Suppressor macrophage (primary cell): ENCODE measurements around the gene FANCD2.
"Not testable (repeated sequence)": the region's sequence is repeated elsewhere in the genome, so short reads cannot be mapped to it uniquely, and the experiment has no call there.

Experiments used
- DNase-seq, 4 experiments: peaks; one replicate each; pipeline ENCODE4 v3.0.0-alpha.2; 2020 to 2022

FANCD2 gene

GRCh38 chr3:10015461-10015904, 10.8 kb upstream of the FANCD2 start:
- peak; percentile 95 to 97 (median 96) for DNase-seq

GRCh38 chr3:10017636-10018292, 8.5 kb upstream of the FANCD2 start:
- peak in 3 of 4 experiments; percentile 14 to 39 (median 30) for DNase-seq

GRCh38 chr3:10018806-10019205, 7.4 kb upstream of the FANCD2 start:
- not testable (repeated sequence) for DNase-seq

GRCh38 chr3:10019326-10019725, 6.9 kb upstream of the FANCD2 start:
- DNase-seq: no peak

GRCh38 chr3:10021856-10022775, 4.1 kb upstream of the FANCD2 start:
- DNase-seq: no peak

DNA sequence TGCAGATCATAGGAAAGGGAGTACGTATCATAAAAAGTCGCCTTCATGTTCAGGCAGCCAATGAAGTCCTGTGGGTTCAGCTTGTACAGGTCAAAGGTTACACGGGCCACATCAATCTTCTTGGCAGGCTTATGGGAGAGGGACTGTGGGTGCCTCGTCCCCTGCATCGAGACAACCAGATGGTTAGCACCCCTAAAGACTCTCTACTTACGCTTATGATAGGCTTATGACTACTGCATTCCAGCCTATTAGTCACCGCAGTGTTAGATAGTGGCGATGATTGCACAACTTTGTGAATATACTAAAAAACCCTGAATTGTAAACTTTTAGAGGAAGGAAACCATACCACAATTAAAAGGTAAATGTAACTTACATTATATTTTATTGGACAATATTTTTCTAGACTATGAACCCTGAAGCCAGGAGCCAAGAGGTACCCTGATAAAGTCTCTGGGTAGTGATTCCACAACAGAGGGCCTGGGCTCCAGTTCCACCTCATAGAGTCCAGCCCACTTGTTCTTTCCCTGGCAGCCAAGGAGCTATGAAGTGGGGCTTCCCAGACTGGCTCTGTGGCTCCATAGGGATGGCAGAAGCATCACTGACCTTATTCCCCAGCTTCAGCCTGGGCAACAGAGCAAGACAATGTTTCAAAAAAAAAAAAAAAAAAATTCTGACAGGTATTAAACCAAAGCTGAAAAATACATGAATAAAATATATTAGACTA, 2.5 kb upstream of the FANCD2 start:
- DNase-seq: peak; percentile 17 to 56 (median 36)

GRCh38 chr3:10025205-10026083, 793 bp upstream of the FANCD2 start:
- peak in 2 of 4 experiments; percentile 2 to 7 for DNase-seq

DNA sequence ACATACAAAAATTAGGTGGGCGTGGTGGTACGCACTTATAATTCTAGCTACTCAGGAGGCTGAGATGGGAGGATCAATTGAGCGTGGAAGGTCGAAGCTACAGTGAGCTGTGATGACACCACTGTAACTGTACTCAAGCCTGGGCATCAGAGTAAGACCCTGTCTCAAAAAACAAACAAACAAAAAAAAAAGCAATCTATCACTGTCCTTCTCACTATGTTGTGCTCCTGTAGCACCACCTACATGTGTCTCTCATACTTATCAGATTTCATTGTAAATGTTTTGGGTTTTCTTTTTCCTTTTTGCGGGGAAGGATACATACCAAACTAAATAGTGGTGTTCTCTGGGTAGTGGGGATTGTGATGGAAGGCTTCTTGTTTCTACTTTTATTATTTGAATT, 14.8 kb downstream of the FANCD2 start:
- DNase-seq: no peak

DNA sequence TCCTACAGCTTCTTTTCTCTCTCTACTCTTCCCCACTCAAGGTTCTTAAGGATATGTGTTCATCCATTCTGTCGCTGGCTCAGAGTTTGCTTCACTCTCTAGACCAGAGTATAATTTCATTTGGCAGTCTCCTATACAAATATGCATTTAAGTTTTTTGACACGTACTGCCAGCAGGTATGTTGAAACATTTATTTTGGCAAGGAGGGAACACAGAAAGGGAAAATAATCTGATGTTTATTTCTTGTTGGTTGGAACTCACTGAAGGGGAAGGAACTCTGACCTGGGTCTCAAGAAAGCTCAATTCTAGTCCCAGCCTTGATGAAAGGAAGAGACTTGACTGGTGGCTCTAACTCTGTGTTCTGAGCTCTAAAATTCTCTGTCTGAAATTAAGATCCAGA, 21.6 kb downstream of the FANCD2 start:
- no peak for DNase-seq

GRCh38 chr3:10053054-10053453, 26.8 kb downstream of the FANCD2 start:
- not testable (repeated sequence) for DNase-seq

DNA sequence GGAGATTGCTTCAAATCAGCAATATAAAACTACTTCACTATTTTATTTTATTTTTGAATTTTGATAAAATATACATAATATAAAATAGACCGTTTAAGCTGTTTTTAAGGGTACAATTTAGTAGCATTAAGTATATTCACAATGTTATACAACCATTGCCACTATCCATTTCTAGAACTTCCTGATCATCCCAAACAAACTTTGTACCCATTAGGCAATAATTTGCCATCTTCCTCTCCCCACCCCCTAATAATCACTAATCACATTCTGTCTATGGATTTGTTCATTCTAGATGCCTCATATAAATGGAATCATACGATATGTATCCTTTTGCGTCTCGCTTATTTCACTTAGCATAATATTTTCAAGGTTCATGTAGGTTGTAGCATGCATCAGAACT, 28.9 kb downstream of the FANCD2 start:
- DNase-seq: no peak

- DNase-seq: not testable (repeated sequence)
Measured at GRCh38 chr3:10070077-10070476, 43.8 kb downstream of the FANCD2 start.

- no peak for DNase-seq
Measured at GRCh38 chr3:10074666-10075065, 48.4 kb downstream of the FANCD2 start.

DNA sequence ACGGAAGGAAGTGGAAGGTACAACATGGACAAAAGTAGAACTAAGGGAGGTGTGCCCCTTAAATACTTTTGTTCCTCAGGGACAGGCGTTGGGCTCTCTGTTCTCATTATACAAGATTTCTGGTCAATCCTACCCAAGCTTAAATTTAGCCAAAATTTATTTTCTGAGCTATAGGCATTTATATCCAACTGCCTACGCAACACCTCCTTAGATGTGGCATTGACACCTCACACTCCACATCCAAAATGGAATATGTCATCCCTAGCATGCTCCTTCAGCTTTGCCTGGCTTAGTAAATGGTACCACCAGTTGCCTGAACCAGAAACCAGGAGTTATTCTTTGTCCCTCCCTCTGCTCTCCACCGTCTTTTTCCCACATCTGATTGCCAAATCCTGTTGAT, 55.6 kb downstream of the FANCD2 start:
- DNase-seq: no peak

- no peak for DNase-seq
Measured at GRCh38 chr3:10085738-10086137, 59.5 kb downstream of the FANCD2 start.

- DNase-seq: no peak
Measured at GRCh38 chr3:10088256-10088655, 62.0 kb downstream of the FANCD2 start.

GRCh38 chr3:10090179-10090578, 63.9 kb downstream of the FANCD2 start:
- DNase-seq: no peak

DNA sequence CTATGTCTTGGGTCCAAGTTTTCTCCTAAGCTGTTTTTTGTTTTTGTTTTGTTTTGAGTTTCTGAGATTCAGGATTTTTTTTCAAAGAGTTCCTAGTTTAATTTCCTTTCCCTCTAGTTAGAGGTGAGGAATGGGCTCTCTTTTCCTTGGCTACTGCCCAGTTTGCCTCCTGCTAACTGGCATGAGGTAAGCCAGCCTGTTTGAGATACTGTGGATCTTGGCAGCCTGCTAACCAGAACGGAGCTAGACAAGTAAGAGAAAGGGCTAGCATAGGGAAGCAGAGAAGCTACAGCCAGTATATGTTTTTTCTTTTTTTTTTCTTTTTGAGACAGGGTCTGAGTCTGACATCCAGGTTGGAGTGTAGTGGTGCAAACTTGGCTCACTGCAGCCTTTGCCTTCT, 64.5 kb downstream of the FANCD2 start:
- DNase-seq: not testable (repeated sequence)

DNA sequence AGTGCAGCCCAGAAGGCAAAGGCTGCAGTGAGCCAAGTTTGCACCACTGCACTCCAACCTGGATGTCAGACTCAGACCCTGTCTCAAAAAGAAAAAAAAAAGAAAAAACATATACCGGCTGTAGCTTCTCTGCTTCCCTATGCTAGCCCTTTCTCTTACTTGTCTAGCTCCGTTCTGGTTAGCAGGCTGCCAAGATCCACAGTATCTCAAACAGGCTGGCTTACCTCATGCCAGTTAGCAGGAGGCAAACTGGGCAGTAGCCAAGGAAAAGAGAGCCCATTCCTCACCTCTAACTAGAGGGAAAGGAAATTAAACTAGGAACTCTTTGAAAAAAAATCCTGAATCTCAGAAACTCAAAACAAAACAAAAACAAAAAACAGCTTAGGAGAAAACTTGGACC, 65.2 kb downstream of the FANCD2 start:
- DNase-seq: not testable (repeated sequence)

GRCh38 chr3:10093678-10094077, 67.4 kb downstream of the FANCD2 start:
- no peak for DNase-seq

DNA sequence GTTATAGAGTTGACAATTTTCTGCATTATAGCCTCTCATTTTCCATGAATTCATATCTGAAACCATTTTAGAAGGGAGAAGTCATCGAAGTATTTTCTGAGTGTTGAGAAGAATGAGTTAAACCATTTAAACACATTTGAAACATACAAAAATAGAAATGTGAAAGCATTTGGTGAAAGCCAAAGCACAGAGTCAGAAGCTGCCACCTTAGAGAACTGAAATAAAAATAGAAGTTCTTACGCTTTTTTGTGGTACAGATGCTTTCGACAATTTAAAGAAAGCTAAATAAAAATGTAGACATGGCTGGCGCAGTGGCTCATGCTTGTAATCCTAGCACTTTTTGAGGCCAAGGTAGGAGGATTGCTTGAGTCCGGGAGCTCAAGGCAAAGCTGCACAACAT, 72.8 kb downstream of the FANCD2 start:
- no peak for DNase-seq

DNA sequence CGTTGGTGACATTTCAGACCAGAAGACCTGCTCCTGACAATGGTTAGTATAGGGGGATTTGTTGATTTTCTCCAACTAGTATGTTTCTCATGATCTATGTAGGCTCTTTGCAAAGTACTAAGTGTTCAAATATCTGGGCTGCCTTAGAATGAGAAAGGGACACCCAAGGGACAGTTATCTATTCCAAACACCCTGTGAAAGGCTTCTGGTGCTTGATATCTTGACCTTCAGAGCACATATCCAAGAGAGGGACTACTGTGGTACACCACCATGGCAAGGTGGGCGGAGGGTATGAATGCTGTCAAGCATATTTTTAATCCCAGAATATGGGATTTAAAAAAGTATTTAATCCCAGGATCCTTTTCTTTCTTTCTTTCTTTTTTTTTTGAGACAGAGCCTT, 80.7 kb downstream of the FANCD2 start:
- no peak for DNase-seq
